GM23338 (cell line): ENCODE data around the gene SMARCC1.

Source experiments
- CTCF ChIP-seq, 2 experiments: fragments of 200-600 bp in 1 of 2; sonication (generic) in 1 of 2; conservative IDR thresholded peaks; 2 replicates each; pipeline versions ENCODE4 v1.5.1 to v1.6.1; 2016 to 2017; ENCODE audit warnings: antibody characterized with exemption in 2 of 2, low read depth in 2 of 2, mild to moderate bottlenecking in 2 of 2, moderate library complexity in 1 of 2
- ETS1 ChIP-seq: IDR thresholded peaks from 2 replicates; pipeline ENCODE4 v1.6.1; 2016; ENCODE audit warnings: antibody characterized with exemption
- EZH2 ChIP-seq: fragments of 200-600 bp; sonication (generic); IDR thresholded peaks from one replicate; pipeline ENCODE4 v1.8.0; 2017; ENCODE audit warnings: antibody characterized with exemption, mild to moderate bottlenecking, low read depth; ENCODE audit not compliant: unreplicated experiment
- EZH2phosphoT487 ChIP-seq: fragments of 200-600 bp; sonication (generic); IDR thresholded peaks from one replicate; pipeline ENCODE4 v1.8.1; 2018; ENCODE audit warnings: antibody characterized with exemption; ENCODE audit not compliant: unreplicated experiment
- NANOG ChIP-seq: IDR thresholded peaks from 2 replicates; pipeline ENCODE4 v1.6.1; 2016; ENCODE audit warnings: antibody characterized with exemption, borderline replicate concordance
- POLR2AphosphoS5 ChIP-seq: IDR thresholded peaks from 2 replicates; pipeline ENCODE4 v1.6.1; 2016; ENCODE audit warnings: antibody characterized with exemption, low read depth
- REST ChIP-seq: IDR thresholded peaks from one replicate; pipeline ENCODE4 v1.6.1; 2018; ENCODE audit warnings: antibody characterized with exemption; ENCODE audit not compliant: unreplicated experiment
- STAT1 ChIP-seq: IDR thresholded peaks from one replicate; pipeline ENCODE4 v1.6.1; 2016; ENCODE audit warnings: antibody characterized with exemption; ENCODE audit not compliant: unreplicated experiment
- ZNF114 ChIP-seq: fragments of 250-450 bp; sonication (Bioruptor Pico); IDR thresholded peaks from 2 replicates; pipeline ENCODE4 v1.5.0; 2020; ENCODE audit warnings: mild to moderate bottlenecking, moderate library complexity
- ZNF331 ChIP-seq: fragments of 250-450 bp; sonication (Bioruptor Pico); IDR thresholded peaks from 2 replicates; pipeline ENCODE4 v1.5.0; 2020; ENCODE audit warnings: low read depth, mild to moderate bottlenecking, moderate library complexity

GRCh38 chr3:47752716-47753115 lies 29.0 kb downstream of the SMARCC1 start:
- TF ChIP-seq POLR2AphosphoS5 (no peak), CTCF (conservative IDR thresholded peaks at IDR 0.05; ENCODE audit: low read depth in 2 of 2) (no peak), EZH2 (no peak), REST (no peak), STAT1 (no peak), ETS1 (no peak), ZNF331 (CRISPR knock-in tag) (no peak), NANOG (no peak), EZH2phosphoT487 (no peak), ZNF114 (CRISPR knock-in tag) (no peak)
